Activated T-cell treated with anti-CD3 and anti-CD28 coated beads, Interleukin-2, amount 50 U/mL, for 24 hours (primary cell): ENCODE results near the gene THRA.

Source experiments
- DNase-seq: peaks from one replicate; pipeline ENCODE4 v3.0.0-alpha.2; 2020
- H3K27ac Mint-ChIP-seq: 2 replicates; pipeline ENCODE4 v1.8.0; 2020; ENCODE audit warnings: mild to moderate bottlenecking, mixed read lengths
- H3K27me3 Mint-ChIP-seq: 2 replicates; pipeline ENCODE4 v1.8.0; 2020; ENCODE audit warnings: mixed read lengths
- H3K36me3 Mint-ChIP-seq: 2 replicates; pipeline ENCODE4 v1.8.0; 2020; ENCODE audit warnings: low read depth, mixed read lengths
- H3K4me1 Mint-ChIP-seq: 2 replicates; pipeline ENCODE4 v1.8.0; 2020; ENCODE audit warnings: low read depth, mixed read lengths
- H3K4me3 Mint-ChIP-seq: 2 replicates; pipeline ENCODE4 v1.8.0; 2020; ENCODE audit warnings: mild to moderate bottlenecking, moderate library complexity, mixed read lengths
- H3K9me3 Mint-ChIP-seq: 2 replicates; pipeline ENCODE4 v1.8.0; 2020; ENCODE audit warnings: mixed read lengths

THRA gene

DNA sequence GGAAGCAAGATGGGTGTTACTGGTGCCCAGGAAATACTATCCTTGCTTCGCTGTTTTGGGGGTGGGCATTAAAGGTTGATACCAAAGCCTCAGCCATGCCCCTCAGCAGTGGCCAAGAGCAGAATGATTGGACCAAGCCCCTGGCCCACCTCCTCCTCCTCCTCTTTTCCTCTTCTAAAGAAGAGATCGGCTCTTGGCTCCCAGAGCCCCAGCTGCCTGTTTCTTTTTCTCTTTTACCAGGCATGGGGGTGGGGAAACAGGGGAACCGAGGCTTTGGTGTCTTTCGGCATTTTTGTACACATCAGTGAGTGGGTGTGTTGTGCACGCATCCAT lies 5.8 kb downstream of the THRA start:
- Mint-ChIP-seq H3K9me3 (no peaks in the 10 kb centered on the region), H3K4me3 (peak overlapping the region; percentile 79), H3K27ac (peak overlapping the region; percentile 97), H3K36me3 (no peaks in the 10 kb centered on the region), H3K4me1 (peaks cover 85% of the 10 kb centered on the region), H3K27me3 (no peaks in the 10 kb centered on the region)
- DNase-seq = no peak

DNA sequence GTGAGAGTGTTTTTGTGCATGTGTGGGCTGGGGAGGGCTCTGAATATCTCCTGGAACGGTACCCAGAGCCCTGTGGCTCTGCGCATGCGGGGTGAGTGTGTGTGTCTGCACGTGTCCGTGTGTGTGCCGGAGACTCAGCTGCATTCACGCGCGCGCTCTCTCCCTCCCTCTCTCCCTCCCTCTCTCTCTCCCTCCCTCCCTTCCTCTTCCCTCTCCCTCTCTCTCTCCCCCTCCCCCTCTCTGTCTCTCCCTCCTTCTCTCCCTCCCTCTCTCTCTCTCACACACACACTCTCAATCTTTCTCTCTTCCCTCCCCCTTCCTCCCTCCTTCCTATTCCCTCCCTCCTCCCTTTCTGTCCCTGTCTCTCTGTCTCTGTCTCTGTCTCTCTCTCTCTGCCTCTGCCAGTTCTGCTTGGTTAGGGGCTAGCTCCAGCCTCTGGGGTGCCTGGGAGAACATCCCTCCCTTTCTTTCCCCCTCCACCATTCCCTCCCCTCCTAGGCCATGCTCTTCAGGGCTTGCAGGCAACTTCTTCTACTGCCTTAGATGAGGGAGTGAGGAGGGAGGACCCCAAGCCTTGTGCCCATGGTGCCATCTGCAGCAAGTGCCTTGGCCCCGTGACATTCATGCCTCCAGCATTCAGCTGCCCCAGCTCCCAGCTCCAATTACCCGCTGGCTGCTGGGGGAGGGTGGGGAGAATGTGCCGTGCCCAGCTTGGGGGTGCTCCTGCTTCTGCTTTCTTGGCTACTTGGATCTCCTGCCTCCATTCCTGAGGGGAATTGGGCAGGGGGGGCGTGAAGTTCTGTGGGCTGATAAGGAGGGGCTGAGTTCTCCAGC lies 6.4 kb downstream of the THRA start:
- no peaks in the 10 kb centered on the region for H3K9me3 Mint-ChIP-seq
- no peaks in the 10 kb centered on the region for H3K27me3 Mint-ChIP-seq
- H3K4me3 Mint-ChIP-seq = peak overlapping the region; percentile 79
- peak; percentile 86 for DNase-seq
- H3K4me1 Mint-ChIP-seq = peaks cover 83% of the 10 kb centered on the region
- peak overlapping the region; percentile 97 for H3K27ac Mint-ChIP-seq
- H3K36me3 Mint-ChIP-seq = no peaks in the 10 kb centered on the region

- Mint-ChIP-seq H3K9me3 (no peaks in the 10 kb centered on the region), H3K36me3 (no peaks in the 10 kb centered on the region), H3K4me1 (peaks cover 78% of the 10 kb centered on the region), H3K4me3 (peak overlapping the region; percentile 79), H3K27ac (peak overlapping the region; percentile 97), H3K27me3 (no peaks in the 10 kb centered on the region)
- DNase-seq = peak; percentile 62
Observed at GRCh38 chr17:40069751-40070708, 7.3 kb downstream of the THRA start.

GRCh38 chr17:40070709-40071312 lies 8.0 kb downstream of the THRA start:
- peak overlapping the region; percentile 74 for H3K27ac Mint-ChIP-seq
- H3K27me3 Mint-ChIP-seq = no peaks in the 10 kb centered on the region
- peaks cover 2% of the 10 kb centered on the region for H3K36me3 Mint-ChIP-seq
- H3K4me3 Mint-ChIP-seq = peak overlapping the region; percentile 79
- H3K4me1 Mint-ChIP-seq = peaks cover 81% of the 10 kb centered on the region
- peak; percentile 39 for DNase-seq
- no peaks in the 10 kb centered on the region for H3K9me3 Mint-ChIP-seq

GRCh38 chr17:40071313-40072039 lies 8.7 kb downstream of the THRA start:
- Mint-ChIP-seq H3K4me3 (no peak overlapping the region), H3K9me3 (no peaks in the 10 kb centered on the region), H3K4me1 (peaks cover 81% of the 10 kb centered on the region), H3K27ac (peak overlapping the region; percentile 74), H3K27me3 (no peaks in the 10 kb centered on the region), H3K36me3 (peaks cover 4% of the 10 kb centered on the region)
- DNase-seq = peak; percentile 43

DNA sequence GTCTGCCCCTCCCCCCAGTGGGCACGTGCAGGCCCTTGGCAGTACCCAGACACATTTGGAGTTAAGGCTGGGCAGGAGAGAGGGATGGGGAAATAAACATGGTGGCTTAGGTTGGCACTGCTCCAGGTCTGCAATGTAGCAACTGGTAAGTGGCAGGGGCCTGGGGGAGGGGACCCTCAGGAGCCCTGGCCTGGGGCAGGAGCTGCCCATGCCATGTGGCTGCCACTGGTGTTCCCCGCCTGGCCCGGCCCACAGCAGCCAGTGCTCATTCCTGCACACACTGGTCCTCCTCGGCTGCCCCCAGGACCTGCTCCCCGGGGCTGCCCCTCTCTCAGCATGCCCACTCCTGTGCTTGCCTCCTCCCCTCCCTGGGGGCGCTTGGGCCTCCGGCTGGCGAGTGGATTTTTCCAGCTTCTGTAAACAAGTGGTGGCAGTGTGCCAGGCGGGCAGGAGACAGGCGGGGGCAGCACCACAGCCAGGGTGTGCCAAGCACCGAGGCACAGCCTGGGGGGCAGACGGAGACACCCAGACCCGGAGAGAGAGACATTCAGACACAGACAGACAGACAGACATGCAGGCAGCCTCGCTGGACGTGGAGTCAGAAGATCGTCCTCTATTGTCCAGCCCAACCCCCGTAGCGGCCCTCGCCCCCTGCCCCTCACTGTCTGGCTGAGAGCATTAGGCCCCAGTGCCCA lies 9.4 kb downstream of the THRA start:
- Mint-ChIP-seq H3K27me3 (no peaks in the 10 kb centered on the region), H3K9me3 (no peaks in the 10 kb centered on the region), H3K27ac (peak overlapping the region; percentile 74), H3K36me3 (peaks cover 5% of the 10 kb centered on the region), H3K4me3 (no peak overlapping the region), H3K4me1 (peaks cover 75% of the 10 kb centered on the region)
- peak; percentile 35 for DNase-seq

- no peaks in the 10 kb centered on the region for H3K9me3 Mint-ChIP-seq
- H3K27ac Mint-ChIP-seq = peak overlapping the region; percentile 12
- H3K27me3 Mint-ChIP-seq = no peaks in the 10 kb centered on the region
- peaks cover 69% of the 10 kb centered on the region for H3K4me1 Mint-ChIP-seq
- DNase-seq = peak; percentile 28
- H3K4me3 Mint-ChIP-seq = no peak overlapping the region
- H3K36me3 Mint-ChIP-seq = peaks cover 8% of the 10 kb centered on the region
Observed at GRCh38 chr17:40072735-40073346, 10.1 kb downstream of the THRA start.

DNA sequence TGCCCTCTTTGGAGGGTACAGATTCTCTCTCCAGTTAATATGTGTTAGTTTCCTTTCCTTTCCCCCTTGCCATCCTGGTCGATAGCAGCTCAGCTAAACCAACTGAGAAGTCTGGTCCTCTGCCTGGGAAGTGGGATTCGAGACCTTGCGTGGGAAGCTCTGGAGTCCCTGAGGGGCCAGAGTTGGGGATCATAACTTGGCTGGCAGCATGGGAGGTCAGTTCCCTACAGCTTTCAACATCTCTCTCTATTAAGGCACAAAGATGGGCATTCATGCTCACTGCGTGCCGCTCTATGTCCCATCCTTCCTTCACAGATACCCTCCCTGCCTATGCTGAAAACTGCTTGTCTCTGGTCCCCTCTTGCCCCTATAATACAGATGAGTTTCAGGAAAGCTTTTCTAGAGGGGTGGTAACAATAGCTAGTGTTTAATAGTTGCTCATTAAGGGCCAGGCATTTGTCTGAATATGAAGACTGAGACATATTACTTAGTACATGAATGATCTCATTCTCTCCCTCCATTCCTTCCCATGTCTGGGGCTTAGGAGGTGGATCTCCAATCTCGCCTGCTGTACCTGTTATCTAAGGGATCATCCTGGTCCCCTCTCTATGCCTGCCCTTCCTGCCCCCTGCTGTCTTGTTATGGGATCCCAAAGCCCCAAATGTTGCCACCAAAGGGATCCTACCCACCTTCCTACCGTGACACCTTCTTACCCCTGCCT lies 10.8 kb downstream of the THRA start:
- Mint-ChIP-seq H3K36me3 (peaks cover 10% of the 10 kb centered on the region), H3K4me3 (no peak overlapping the region), H3K4me1 (peaks cover 63% of the 10 kb centered on the region), H3K27ac (peak overlapping the region; percentile 8), H3K27me3 (no peaks in the 10 kb centered on the region), H3K9me3 (no peaks in the 10 kb centered on the region)
- peak; percentile 27 for DNase-seq

- Mint-ChIP-seq H3K27me3 (no peaks in the 10 kb centered on the region), H3K27ac (peak overlapping the region; percentile 8), H3K4me1 (peaks cover 58% of the 10 kb centered on the region), H3K4me3 (no peak overlapping the region), H3K36me3 (peaks cover 13% of the 10 kb centered on the region), H3K9me3 (no peaks in the 10 kb centered on the region)
- DNase-seq = no peak
Observed at GRCh38 chr17:40074175-40074512, 11.4 kb downstream of the THRA start.

GRCh38 chr17:40074871-40075200 lies 12.1 kb downstream of the THRA start:
- no peaks in the 10 kb centered on the region for H3K27me3 Mint-ChIP-seq
- DNase-seq = no peak
- H3K27ac Mint-ChIP-seq = no peak overlapping the region
- no peaks in the 10 kb centered on the region for H3K9me3 Mint-ChIP-seq
- H3K36me3 Mint-ChIP-seq = peaks cover 13% of the 10 kb centered on the region
- H3K4me1 Mint-ChIP-seq = peaks cover 51% of the 10 kb centered on the region
- no peak overlapping the region for H3K4me3 Mint-ChIP-seq

DNA sequence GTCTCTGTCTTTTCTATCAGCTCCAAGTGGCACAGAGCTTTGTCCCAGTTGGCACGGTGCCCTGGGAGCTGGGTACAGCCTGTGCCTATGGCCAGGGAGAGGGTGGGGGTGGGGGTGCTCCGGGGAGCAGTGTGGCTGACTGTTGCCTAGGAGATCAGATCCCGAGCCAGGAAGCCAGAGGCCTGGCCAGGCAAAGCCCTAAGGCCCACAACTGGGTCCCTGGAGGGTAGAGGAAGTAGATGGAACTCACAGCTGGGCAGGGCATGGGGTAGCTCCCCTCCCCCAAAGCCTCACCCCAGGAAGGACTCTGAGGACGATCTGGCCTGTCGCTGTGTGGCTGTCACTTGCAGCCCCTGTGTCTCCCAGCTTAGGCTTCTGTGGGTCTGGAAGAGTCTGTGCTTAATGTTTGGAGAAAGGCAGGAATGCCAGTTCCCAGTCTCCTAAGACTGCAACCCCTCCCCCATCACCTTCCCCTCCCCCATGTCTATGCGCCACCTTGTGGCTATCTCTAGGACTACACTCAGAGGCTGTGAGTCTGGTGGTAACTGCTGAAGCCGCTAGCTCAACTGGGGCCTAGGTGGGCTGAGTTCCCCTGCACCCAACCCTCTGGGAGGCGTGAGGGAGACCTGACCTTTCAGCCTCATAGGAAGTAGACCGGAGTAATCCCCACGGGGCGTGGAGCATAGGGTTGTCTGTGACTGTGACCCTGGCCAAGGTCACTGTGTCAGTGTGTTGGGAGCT lies 12.6 kb downstream of the THRA start:
- DNase-seq = peak; percentile 82
- Mint-ChIP-seq H3K27ac (peak overlapping the region; percentile 89), H3K27me3 (no peaks in the 10 kb centered on the region), H3K4me3 (no peak overlapping the region), H3K36me3 (peaks cover 16% of the 10 kb centered on the region), H3K9me3 (no peaks in the 10 kb centered on the region), H3K4me1 (peaks cover 46% of the 10 kb centered on the region)

DNA sequence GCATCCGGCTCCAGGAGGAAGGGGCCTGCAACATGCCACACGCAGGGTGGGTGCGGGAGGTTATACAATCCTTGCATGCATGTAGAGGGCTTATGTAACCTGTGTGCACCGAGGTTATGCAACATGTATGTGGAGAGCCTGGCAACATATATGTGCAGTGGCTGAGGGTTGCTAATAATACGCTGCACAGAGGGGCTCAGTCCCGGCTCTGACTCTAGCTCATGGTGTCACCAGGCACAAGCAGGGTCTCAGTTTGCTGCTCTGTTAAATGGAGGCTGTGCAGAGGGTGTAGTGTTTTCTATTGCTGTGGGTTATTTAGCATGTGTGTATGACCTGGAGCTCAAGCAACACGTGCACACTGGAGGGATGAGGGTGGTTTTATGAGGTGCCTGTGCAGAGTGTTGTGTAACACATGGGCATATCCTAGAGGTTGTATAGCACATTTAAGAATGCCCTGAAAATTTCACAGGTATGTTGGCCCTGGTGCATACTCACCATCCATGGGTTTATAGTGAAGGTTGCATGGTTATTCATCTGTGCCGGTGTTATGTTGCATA lies 13.3 kb downstream of the THRA start:
- Mint-ChIP-seq H3K27ac (peak overlapping the region; percentile 89), H3K36me3 (peaks cover 18% of the 10 kb centered on the region), H3K4me3 (no peak overlapping the region), H3K27me3 (no peaks in the 10 kb centered on the region), H3K9me3 (no peaks in the 10 kb centered on the region), H3K4me1 (peaks cover 39% of the 10 kb centered on the region)
- DNase-seq = no peak
